GM18505 (cell line): ENCODE measurements around the gene LCP2.

Source experiments
- ATAC-seq: cut with Tn5 transposase; IDR thresholded peaks from one replicate; pipeline ENCODE4 v1.9.1; 2021; ENCODE audit not compliant: unreplicated experiment
- POLR2A ChIP-seq: IDR thresholded peaks from 4 replicates; pipeline ENCODE4 v1.6.1; 2011; ENCODE audit warnings: borderline replicate concordance; ENCODE audit not compliant: insufficient read depth, insufficient read length; ENCODE audit errors: extremely low read depth

LCP2 gene

GRCh38 chr5:170216257-170216864, 81.2 kb downstream of the LCP2 start:
- no peak for ATAC-seq
- no peak for TF ChIP-seq POLR2A

- no peak for ATAC-seq
- TF ChIP-seq POLR2A: no peak
These were observed 85.8 kb downstream of the LCP2 start for GRCh38 chr5:170211575-170212334.

GRCh38 chr5:170206958-170207357, 90.6 kb downstream of the LCP2 start:
- no peak for TF ChIP-seq POLR2A
- ATAC-seq: no peak

DNA sequence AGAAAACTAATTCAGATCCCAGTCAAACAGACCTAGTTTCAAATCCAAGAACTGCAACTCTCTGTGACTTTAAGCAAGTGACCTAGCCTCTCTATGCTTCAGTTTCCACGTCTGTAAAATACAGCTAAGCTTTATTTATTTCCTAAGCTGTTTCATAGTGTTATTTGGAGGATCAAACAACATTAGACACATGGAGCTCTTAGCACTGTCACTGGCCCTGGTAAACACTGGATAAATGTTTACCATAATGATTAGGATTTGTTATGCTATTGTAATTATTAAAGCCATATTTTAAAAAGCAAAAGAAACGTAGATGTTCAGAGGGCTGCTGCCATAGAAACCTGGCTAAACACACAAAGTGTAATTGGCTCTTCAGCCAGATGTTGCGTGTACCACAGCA, 91.4 kb downstream of the LCP2 start:
- no peak for TF ChIP-seq POLR2A
- ATAC-seq: no peak

- no peak for ATAC-seq
- no peak for TF ChIP-seq POLR2A
These were observed 93.4 kb downstream of the LCP2 start for GRCh38 chr5:170204202-170204601.

DNA sequence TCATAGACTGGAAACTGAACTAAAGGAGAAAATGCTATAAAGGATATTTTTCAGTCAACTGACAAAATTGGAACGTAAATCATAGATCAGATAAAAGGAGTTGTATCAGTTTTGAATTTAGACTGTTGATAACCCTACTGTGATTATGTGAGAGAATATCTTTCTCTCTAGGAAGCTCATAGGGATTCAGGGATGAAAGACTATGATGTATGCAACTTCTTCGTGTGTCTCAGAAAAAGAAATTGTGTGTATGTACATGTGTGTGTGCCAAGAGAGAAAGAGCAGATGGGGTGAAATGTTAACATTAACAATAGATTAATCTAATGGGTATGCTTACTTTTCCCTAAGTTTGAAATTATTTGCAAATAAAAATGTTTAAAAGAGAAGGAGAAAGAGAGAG, 95.5 kb downstream of the LCP2 start:
- no peak for ATAC-seq
- no peak for TF ChIP-seq POLR2A

GRCh38 chr5:170201311-170201710, 96.3 kb downstream of the LCP2 start:
- no peak for TF ChIP-seq POLR2A
- ATAC-seq: no peak

GRCh38 chr5:170200876-170201275, 96.7 kb downstream of the LCP2 start:
- no peak for TF ChIP-seq POLR2A

More at GRCh38 chr5:170200876-170201275, 96.7 kb downstream of the LCP2 start:
- no peak for ATAC-seq
